ENCODE measurements around the gene FOXK2.

FOXK2 gene

DNA sequence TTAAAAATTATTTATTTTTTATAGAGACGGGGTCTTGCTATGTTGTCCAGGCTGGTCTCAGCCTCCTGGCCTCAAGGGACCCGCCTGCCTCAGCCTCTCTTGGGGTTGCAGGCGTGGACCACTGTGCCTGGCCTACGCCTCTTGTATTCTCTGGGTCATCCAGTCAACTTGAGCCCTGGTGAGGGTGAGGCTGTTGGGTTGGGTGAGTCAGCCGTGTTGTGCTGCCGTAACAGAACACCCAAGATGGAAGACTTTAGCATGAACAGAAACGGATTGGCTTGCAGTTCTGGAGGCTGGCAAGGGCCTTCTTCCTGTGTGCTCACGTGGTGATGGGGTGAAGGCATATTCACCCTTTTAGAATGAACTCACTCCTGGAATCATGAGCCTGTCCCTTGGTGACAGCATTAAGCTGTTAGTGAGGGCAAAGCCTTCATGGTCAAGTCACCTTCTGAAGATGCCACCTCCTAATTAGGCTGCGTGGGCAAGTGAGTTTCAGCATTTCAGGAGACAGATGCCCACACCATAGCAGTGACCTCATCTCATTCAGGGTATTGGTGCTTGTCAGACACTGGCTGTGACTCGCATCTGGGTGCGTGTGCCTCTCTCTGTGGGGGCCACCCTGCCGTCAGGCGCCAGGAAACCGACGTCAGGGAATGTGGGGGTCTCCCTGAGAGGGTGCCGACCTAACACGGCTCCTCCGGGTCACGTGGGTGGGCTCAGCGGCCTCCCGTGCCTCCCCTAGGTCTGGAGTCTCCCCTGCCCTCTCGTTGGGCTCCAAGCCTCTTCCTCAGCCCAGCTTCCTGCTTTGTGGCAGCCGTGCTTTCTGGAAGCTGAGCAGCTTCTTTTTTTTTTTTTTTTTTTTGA is 79.0 kb downstream of the FOXK2 start:
- Histone ChIP-seq H3K36me3 (ENCODE audit: insufficient read depth, insufficient read length, low read length) (peaks cover 91% of the 10 kb centered on the region), H3K4me1 (ENCODE audit: insufficient read depth, insufficient read length) (peaks cover 11% of the 10 kb centered on the region)
- DNase-seq (ENCODE audit: low read depth, low spot score), result no peak

DNA sequence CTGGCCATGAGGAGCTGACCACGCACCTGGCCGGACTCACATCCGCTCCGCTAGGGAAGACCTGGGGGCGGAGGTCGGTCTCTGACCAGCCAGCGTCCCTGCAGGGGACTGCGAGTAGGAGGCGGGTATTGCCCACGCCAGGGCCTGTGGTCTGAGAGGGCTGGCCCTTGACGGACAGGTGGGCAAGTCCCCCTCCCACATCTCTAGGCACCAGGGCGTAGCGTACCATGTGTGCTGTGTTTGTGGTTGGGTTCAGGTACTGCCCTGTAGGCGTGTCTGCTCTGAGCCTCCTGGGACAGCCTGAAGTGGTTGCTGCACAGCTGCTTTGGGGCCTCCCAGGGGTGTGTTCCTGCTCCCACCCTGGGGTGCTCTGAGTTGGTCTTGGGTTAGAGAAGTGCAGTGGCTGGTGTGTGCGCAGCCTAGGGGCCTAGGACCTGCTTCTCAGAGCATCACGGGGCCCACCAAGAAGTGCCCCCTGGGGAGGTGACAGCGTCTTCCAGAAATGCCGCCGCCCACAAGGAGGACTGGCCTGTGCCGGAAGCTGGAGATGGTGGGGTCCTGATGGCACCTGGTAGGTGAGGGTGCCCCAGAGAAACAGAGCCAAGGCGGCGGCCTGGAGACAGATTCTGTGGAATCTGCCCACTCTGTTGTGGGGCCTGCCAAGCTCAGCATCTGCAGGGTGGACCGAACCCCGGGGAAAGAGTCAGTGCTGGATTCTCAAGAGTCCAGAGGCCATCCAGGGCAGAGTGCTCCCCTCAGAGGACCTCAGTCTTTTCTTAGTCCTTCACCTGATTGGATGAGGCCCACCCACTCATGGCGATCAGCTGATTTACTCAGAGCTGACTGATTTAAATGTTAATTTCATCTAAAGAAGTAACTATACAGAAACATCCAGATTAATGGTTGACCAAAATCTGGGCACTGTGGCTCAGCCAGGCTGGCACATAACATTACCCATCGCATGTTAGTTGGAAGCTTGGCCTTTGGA is 80.4 kb downstream of the FOXK2 start:
- peaks cover 14% of the 10 kb centered on the region for H3K4me1 ChIP-seq (ENCODE audit: insufficient read depth, insufficient read length)
- no peak for DNase-seq (ENCODE audit: low read depth, low spot score)
- TF ChIP-seq YY1 (IDR thresholded peaks at IDR 0.05; ENCODE audit: insufficient read depth, insufficient read length) (no peak), SUZ12 (IDR thresholded peaks at IDR 0.05; ENCODE audit: extremely low read depth, insufficient read depth, insufficient read length) (no peak), ZNF274 (IDR thresholded peaks at IDR 0.05; ENCODE audit: low read depth, low read length) (no peak)
- no peak overlapping the region for H3K9ac ChIP-seq (ENCODE audit: insufficient read length, low read depth)
- no peaks in the 10 kb centered on the region for H3K9me3 ChIP-seq (ENCODE audit: insufficient read depth, low read length)
- peaks cover 92% of the 10 kb centered on the region for H3K36me3 ChIP-seq (ENCODE audit: insufficient read depth, insufficient read length, low read length)
- H3K4me3 ChIP-seq (ENCODE audit: insufficient read length, low read depth), result no peak overlapping the region
- H3K27me3 ChIP-seq (ENCODE audit: insufficient read depth, insufficient read length), result no peaks in the 10 kb centered on the region

More for the DNA sequence above, 79.0 kb downstream of the FOXK2 start:
- TF ChIP-seq YY1 (IDR thresholded peaks at IDR 0.05; ENCODE audit: insufficient read depth, insufficient read length) (no peak), ZNF274 (IDR thresholded peaks at IDR 0.05; ENCODE audit: low read depth, low read length) (no peak), SUZ12 (IDR thresholded peaks at IDR 0.05; ENCODE audit: extremely low read depth, insufficient read depth, insufficient read length) (no peak)
- H3K9ac ChIP-seq (ENCODE audit: insufficient read length, low read depth), result peak overlapping the region; percentile 71
- H3K9me3 ChIP-seq (ENCODE audit: insufficient read depth, low read length), result no peaks in the 10 kb centered on the region
- no peak overlapping the region for H3K4me3 ChIP-seq (ENCODE audit: insufficient read length, low read depth)
- H3K27me3 ChIP-seq (ENCODE audit: insufficient read depth, insufficient read length), result no peaks in the 10 kb centered on the region

DNA sequence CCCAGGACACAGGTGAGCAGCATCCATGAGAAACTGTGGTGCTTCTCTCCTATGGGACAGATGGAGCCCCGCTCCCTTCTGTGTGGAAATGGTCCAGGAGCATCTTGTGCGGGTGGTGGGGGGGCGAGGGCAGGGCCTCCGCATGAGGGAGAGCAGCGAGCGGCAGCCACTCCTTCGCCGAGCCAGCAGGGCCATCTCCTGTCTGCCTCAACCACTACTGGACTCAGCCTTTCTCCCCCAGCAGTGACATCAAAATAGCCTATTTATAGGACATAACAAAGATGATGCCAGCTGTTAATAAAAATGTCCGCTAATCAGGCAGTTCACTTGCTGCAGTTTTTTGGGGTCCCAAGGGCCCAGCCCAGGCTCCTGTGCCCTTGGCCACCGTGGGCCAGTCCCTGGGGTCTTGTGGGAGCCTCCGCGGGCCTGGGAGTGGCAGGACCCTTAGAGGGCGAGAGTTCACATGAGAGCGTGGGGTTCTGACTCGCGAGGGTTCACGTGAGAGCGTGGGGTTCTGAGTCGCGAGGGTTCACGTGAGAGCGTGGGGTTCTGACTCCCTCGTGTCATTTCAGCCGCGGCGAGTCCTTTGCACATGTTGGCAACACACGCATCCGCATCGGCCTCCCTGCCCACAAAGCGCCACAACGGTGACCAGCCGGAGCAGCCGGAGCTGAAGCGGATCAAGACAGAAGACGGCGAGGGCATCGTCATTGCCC is 81.4 kb downstream of the FOXK2 start:
- H3K4me3 ChIP-seq (ENCODE audit: insufficient read length, low read depth), result no peak overlapping the region
- no peaks in the 10 kb centered on the region for H3K9me3 ChIP-seq (ENCODE audit: insufficient read depth, low read length)
- H3K27me3 ChIP-seq (ENCODE audit: insufficient read depth, insufficient read length), result no peaks in the 10 kb centered on the region
- H3K36me3 ChIP-seq (ENCODE audit: insufficient read depth, insufficient read length, low read length), result peaks cover 92% of the 10 kb centered on the region
- peaks cover 14% of the 10 kb centered on the region for H3K4me1 ChIP-seq (ENCODE audit: insufficient read depth, insufficient read length)
- TF ChIP-seq YY1 (IDR thresholded peaks at IDR 0.05; ENCODE audit: insufficient read depth, insufficient read length), result no peak
- TF ChIP-seq ZNF274 (IDR thresholded peaks at IDR 0.05; ENCODE audit: low read depth, low read length), result no peak
- no peak for TF ChIP-seq SUZ12 (IDR thresholded peaks at IDR 0.05; ENCODE audit: extremely low read depth, insufficient read depth, insufficient read length)
- H3K9ac ChIP-seq (ENCODE audit: insufficient read length, low read depth), result no peak overlapping the region
- DNase-seq (ENCODE audit: low read depth, low spot score), result no peak

DNA sequence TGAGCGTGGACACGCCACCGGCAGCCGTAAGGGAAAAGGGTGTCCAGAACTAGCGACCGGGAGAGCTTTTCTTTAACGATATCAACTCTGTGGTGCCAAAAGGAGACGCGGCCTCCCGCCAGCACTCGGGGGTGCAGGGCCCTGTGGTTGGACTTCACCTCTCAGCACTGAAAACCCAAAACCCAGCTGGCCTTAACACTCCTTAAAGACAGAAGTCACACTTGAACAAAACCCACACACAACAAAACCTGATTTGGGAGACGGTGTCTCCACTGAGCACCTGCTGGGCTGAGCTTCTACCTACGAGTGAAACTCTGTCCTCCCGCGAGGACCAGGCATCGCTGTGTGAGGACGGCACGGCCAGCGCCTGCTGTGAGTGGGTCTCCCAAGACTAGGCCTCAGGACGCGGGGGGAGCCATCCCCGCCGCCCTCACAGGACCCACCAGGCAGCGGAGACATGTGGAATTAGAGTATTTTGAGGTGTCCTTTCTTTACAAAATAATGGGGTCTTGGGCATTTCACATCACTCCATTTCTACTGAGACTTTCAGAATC is 82.0 kb downstream of the FOXK2 start:
- DNase-seq (ENCODE audit: low read depth, low spot score), result no peak
- TF ChIP-seq YY1 (IDR thresholded peaks at IDR 0.05; ENCODE audit: insufficient read depth, insufficient read length) (no peak), ZNF274 (IDR thresholded peaks at IDR 0.05; ENCODE audit: low read depth, low read length) (no peak), SUZ12 (IDR thresholded peaks at IDR 0.05; ENCODE audit: extremely low read depth, insufficient read depth, insufficient read length) (no peak)
- Histone ChIP-seq H3K4me1 (ENCODE audit: insufficient read depth, insufficient read length) (peaks cover 14% of the 10 kb centered on the region), H3K36me3 (ENCODE audit: insufficient read depth, insufficient read length, low read length) (peaks cover 91% of the 10 kb centered on the region), H3K9ac (ENCODE audit: insufficient read length, low read depth) (no peak overlapping the region), H3K9me3 (ENCODE audit: insufficient read depth, low read length) (no peaks in the 10 kb centered on the region), H3K4me3 (ENCODE audit: insufficient read length, low read depth) (no peak overlapping the region), H3K27me3 (ENCODE audit: insufficient read depth, insufficient read length) (no peaks in the 10 kb centered on the region)

DNA sequence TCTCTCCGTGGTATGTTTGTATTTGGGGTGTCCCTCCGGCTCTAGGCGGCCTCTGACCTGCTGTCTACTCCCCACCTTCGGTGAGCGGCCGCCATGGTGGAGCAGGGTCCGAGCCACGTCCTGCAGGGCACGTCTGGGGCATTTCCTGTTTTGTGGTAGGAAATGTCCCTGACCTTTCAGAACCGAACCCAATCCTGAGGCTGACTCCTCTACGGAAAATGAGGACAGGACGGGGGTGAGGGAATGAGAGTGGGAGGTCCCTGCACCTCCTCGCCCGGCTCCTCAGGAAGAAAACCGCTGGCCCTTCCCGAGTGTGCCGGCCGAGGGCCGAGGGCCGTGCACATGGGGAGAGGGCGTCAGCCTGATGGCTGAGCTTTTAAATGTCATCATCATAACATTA is 83.0 kb downstream of the FOXK2 start:
- Histone ChIP-seq H3K9ac (ENCODE audit: insufficient read length, low read depth) (no peak overlapping the region), H3K9me3 (ENCODE audit: insufficient read depth, low read length) (no peaks in the 10 kb centered on the region), H3K4me3 (ENCODE audit: insufficient read length, low read depth) (no peak overlapping the region), H3K27me3 (ENCODE audit: insufficient read depth, insufficient read length) (no peaks in the 10 kb centered on the region), H3K4me1 (ENCODE audit: insufficient read depth, insufficient read length) (peaks cover 14% of the 10 kb centered on the region), H3K36me3 (ENCODE audit: insufficient read depth, insufficient read length, low read length) (peaks cover 82% of the 10 kb centered on the region)
- DNase-seq (ENCODE audit: low read depth, low spot score), result no peak
- TF ChIP-seq SUZ12 (IDR thresholded peaks at IDR 0.05; ENCODE audit: extremely low read depth, insufficient read depth, insufficient read length) (no peak), ZNF274 (IDR thresholded peaks at IDR 0.05; ENCODE audit: low read depth, low read length) (no peak), YY1 (IDR thresholded peaks at IDR 0.05; ENCODE audit: insufficient read depth, insufficient read length) (no peak)

DNA sequence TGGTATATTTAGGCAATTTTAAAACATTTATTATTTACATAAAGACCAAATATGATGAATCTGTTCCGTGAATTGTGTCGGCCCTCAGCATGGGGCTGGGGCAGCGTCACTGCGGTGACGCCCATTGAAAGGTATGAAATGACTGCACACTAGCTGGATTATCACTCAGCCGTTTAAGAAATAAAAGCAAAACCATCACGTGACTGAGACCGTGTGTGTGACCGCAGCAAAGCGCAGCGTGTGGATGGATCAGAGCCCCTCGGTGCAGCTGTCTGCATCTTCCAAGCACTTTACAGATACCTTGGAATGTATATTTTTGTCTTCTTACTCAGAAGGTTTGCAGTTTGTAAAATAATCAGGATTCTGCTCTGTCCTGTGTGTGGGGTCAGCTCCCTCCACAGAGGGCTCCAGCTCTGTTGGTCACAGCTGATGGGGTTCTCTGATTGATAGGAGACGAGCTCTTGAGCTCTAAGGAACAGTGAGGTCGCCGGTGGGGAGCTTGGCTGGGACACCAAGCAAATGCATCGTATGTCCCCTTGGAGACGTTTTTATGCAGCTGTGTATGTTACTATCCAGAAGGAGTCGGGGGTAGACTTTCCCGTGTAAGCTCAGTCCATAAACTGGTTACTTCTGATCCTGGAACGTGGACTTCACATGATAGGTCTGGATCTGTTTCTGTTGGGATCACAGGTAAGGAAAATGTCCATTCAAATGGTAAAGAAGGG is 83.6 kb downstream of the FOXK2 start:
- Histone ChIP-seq H3K9ac (ENCODE audit: insufficient read length, low read depth) (no peak overlapping the region), H3K4me3 (ENCODE audit: insufficient read length, low read depth) (no peak overlapping the region), H3K4me1 (ENCODE audit: insufficient read depth, insufficient read length) (peaks cover 14% of the 10 kb centered on the region), H3K36me3 (ENCODE audit: insufficient read depth, insufficient read length, low read length) (peaks cover 85% of the 10 kb centered on the region), H3K9me3 (ENCODE audit: insufficient read depth, low read length) (no peaks in the 10 kb centered on the region), H3K27me3 (ENCODE audit: insufficient read depth, insufficient read length) (no peaks in the 10 kb centered on the region)
- DNase-seq (ENCODE audit: low read depth, low spot score), result no peak
- TF ChIP-seq SUZ12 (IDR thresholded peaks at IDR 0.05; ENCODE audit: extremely low read depth, insufficient read depth, insufficient read length), result no peak
- TF ChIP-seq ZNF274 (IDR thresholded peaks at IDR 0.05; ENCODE audit: low read depth, low read length), result no peak
- TF ChIP-seq YY1 (IDR thresholded peaks at IDR 0.05; ENCODE audit: insufficient read depth, insufficient read length), result no peak
